ENCODE data around the gene NKX2-4.

DNA sequence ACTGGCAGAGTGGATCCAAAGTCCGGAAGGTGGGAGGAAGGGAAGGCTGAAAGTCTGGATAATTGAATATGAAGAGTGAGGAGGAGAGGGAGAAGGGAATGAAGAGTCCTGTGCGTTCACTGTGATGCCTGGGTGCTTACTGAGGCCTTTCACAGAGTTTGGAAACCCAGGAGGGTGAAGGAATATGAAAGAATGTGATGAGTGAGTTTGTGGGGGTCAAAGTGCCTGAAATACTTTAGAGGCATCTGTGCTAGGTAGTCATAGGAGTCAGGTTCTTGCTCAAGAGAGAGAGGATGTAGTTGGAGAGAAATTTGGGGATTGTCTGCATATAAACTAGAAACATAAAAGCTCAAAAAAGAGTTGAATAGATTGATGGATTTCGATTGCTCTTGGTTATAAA, 20.7 kb downstream of the NKX2-4 start:
- TF ChIP-seq, protein P1, sequence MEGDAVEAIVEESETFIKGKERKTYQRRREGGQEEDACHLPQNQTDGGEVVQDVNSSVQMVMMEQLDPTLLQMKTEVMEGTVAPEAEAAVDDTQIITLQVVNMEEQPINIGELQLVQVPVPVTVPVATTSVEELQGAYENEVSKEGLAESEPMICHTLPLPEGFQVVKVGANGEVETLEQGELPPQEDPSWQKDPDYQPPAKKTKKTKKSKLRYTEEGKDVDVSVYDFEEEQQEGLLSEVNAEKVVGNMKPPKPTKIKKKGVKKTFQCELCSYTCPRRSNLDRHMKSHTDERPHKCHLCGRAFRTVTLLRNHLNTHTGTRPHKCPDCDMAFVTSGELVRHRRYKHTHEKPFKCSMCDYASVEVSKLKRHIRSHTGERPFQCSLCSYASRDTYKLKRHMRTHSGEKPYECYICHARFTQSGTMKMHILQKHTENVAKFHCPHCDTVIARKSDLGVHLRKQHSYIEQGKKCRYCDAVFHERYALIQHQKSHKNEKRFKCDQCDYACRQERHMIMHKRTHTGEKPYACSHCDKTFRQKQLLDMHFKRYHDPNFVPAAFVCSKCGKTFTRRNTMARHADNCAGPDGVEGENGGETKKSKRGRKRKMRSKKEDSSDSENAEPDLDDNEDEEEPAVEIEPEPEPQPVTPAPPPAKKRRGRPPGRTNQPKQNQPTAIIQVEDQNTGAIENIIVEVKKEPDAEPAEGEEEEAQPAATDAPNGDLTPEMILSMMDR (IDR thresholded peaks at IDR 0.05): no peak
- TF ChIP-seq EP300 (IDR thresholded peaks at IDR 0.05; ENCODE audit: low read depth): no peak
- no peak for TF ChIP-seq POLR2A (IDR thresholded peaks at IDR 0.05)
